Measurements from ENCODE around the gene SDHB.

The SDHB gene

DNA sequence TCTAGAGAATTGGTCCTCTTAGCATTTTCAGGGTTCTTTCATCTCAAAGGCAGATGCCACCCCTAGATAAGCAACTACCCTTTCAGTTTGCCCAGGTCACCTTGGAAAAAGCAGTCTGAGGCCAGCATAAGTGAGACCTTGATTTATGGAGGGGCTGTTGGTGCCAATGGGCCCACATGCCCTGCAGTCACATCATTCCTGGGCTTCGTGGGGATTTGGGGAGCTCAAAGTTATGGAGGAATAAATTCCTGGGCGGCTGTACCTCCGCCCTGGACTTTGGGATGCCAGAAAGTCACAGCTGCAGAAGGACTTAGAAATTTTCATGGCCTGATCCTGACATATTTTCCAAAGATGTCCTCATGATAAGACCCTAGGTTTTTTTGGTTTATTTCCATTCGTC, 2.7 kb upstream of the SDHB start:
- TF ChIP-seq, protein P1, sequence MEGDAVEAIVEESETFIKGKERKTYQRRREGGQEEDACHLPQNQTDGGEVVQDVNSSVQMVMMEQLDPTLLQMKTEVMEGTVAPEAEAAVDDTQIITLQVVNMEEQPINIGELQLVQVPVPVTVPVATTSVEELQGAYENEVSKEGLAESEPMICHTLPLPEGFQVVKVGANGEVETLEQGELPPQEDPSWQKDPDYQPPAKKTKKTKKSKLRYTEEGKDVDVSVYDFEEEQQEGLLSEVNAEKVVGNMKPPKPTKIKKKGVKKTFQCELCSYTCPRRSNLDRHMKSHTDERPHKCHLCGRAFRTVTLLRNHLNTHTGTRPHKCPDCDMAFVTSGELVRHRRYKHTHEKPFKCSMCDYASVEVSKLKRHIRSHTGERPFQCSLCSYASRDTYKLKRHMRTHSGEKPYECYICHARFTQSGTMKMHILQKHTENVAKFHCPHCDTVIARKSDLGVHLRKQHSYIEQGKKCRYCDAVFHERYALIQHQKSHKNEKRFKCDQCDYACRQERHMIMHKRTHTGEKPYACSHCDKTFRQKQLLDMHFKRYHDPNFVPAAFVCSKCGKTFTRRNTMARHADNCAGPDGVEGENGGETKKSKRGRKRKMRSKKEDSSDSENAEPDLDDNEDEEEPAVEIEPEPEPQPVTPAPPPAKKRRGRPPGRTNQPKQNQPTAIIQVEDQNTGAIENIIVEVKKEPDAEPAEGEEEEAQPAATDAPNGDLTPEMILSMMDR (IDR thresholded peaks at IDR 0.05; ENCODE audit: extremely low read depth, missing control alignments), result no peak
- DNase-seq (ENCODE audit: low spot score), result no peak

DNA sequence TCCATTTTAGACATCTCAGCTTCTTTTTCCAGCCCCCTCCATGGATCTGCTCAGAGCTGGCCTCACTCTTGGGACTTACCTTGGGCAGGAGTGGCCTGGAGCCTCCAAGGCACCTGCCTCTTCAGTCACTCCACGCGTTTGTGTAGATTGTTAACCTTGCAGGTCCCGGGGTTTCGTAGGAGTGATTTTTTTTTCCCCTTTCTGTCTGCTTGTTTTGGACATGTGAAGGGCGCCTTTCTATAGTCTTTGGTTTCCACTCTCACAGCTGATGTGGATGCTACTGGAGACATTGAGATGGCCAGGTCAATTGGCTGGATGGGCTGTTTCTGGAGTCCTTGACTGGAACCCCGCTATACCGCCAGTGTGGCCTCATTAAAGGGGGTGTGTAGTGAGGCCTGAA, 2.0 kb upstream of the SDHB start:
- no peak for DNase-seq (ENCODE audit: low spot score)
- TF ChIP-seq, protein P1 (IDR thresholded peaks at IDR 0.05; ENCODE audit: extremely low read depth, missing control alignments), result no peak

DNA sequence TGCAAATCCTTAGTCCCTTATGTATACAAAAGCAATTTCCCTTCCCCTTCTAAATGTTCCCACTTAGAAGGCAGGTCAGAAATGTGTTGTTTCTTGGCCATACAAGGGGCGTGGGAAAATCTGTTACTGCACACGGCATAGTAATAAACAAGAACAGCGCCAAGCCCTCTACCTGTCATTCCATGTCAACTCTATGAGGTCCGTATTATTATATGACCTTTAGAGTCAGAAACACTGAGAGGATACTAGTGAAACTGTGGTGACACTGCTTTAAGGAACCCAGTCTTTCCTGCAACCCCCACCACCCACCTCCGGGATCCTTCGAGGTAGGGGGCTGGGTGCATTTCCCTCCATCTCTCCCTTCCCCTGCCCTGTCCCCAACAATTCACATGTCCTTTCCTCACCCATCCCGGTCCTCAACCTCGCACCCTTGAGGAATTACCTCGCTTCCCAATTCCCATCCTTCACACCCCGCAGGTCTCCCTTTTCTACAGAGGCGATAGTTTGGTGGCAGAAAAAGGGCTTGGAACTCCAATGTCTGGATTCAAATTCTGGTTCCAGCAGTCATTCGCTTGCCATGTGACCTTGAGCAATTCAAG, 647 bp downstream of the SDHB start:
- DNase-seq (ENCODE audit: low spot score), result no peak
- TF ChIP-seq, protein P1 (IDR thresholded peaks at IDR 0.05; ENCODE audit: extremely low read depth, missing control alignments), result no peak

DNA sequence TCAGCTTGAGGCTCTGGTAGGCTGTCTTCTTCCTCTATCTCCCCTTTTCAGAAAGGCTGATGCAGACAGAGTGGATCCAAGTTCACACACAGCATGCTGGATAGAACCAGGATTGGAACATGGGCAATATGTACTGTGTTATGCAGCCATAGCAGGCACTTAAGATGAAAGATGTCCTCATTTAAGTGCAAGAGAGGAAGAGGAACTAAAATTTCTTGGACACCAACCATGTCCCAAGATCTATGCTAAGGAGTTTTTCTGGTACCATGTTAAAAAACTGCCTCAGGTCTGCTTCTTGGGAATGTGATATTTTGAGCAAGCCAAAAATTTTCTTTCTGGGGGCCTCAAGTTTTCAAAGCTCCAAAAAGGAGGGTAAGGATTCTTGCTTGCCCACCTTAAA, 1.2 kb downstream of the SDHB start:
- DNase-seq (ENCODE audit: low spot score), result no peak
- TF ChIP-seq, protein P1 (IDR thresholded peaks at IDR 0.05; ENCODE audit: extremely low read depth, missing control alignments), result no peak

DNA sequence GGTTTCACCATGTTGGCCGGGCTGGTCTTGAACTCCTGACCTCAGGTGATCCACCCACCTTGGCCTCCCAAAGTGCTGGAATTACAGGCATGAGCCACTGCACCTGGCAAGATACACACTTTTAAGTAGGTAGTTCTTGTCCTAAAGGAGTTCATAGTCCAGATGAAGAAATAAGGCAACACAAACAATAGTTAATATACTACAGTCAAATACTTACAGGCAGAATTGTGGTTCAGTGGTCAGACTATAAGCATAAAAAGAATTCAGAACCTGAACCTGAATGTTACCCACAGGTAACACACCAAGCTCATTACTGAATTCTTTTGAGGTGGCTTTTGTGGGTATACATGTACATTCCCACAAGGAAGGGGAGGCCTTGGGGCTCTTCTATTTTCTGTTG, 1.8 kb downstream of the SDHB start:
- no peak for DNase-seq (ENCODE audit: low spot score)
- TF ChIP-seq, protein P1 (IDR thresholded peaks at IDR 0.05; ENCODE audit: extremely low read depth, missing control alignments), result no peak

DNA sequence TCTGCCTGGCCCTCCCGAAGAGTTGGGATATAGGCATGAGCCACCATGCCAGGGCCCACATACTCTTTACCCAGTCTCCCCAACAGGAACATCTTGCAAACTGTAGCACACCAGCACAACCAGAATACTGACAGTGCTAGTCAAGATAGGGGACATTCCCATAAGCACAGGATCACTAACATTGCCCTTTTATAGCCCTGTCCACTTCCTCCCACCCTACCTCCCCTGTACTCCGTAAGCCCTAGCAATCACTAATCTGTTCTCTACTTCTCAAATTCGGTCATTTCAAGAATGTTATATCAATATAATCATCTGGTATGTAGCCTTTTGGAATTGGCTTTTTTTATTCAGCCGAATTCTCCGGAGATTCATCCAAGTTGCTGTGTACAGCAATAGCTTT, 5.9 kb downstream of the SDHB start:
- TF ChIP-seq, protein P1 (IDR thresholded peaks at IDR 0.05; ENCODE audit: extremely low read depth, missing control alignments), result no peak
- no peak for DNase-seq (ENCODE audit: low spot score)

DNA sequence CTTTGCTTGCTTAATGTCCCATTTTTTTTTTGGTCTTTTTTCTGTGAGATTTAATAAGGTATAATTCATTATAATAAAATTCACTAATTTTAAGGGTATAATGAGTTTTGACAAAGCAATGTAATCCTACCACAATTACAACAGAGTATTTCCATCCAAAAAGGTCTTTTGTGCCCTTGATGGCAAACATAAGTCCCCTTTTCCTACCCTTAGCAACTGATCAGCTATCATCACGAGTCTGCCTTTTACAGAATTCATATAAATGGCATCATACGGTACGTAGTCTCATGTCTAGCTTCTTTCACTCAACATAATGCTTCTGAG, 7.5 kb downstream of the SDHB start:
- no peak for DNase-seq (ENCODE audit: low spot score)
- TF ChIP-seq, protein P1 (IDR thresholded peaks at IDR 0.05; ENCODE audit: extremely low read depth, missing control alignments), result no peak
